Spleen (tissue), 11 donors: ENCODE data around the gene SPATS2L. TPM values are rescaled to one million over a fixed set of nuclear protein-coding genes. Genes with fewer than 3 reads are reported as not detected.
A peak's percentile ranks its signal among the peaks of the same experiment; 100 is the strongest.

Experiments used
- DNase-seq: peaks from one replicate; pipeline ENCODE4 v3.0.0-alpha.2; 2020
- H3K27ac ChIP-seq, 8 donors: fragments of 200-600 bp; sonication (generic) in 7 of 8; 1 replicate in 4 of 8; 2 replicates in 4 of 8; pipeline versions ENCODE4 v1.5.0 to v1.8.0; 2016 to 2021; ENCODE audit warnings: inconsistent platforms in 4 of 8, mild to moderate bottlenecking in 4 of 8, moderate library complexity in 1 of 8
- H3K27me3 ChIP-seq, 7 donors: fragments of 200-600 bp; sonication (generic) in 6 of 7; replicated peaks in 1 of 7; 1 replicate in 4 of 7; 2 replicates in 3 of 7; pipeline versions ENCODE4 v1.5.0 to v1.8.0; 2016 to 2021; ENCODE audit warnings: inconsistent platforms in 3 of 7, mild to moderate bottlenecking in 1 of 7
- H3K36me3 ChIP-seq, 6 donors: fragments of 200-600 bp; sonication (generic) in 5 of 6; 1 replicate in 4 of 6; 2 replicates in 2 of 6; pipeline versions ENCODE4 v1.5.0 to v1.8.0; 2016 to 2021; ENCODE audit warnings: inconsistent platforms in 2 of 6
- H3K4me1 ChIP-seq, 6 donors: fragments of 200-600 bp; sonication (generic) in 5 of 6; 1 replicate in 3 of 6; 2 replicates in 3 of 6; pipeline versions ENCODE4 v1.5.0 to v1.8.0; 2016 to 2021; ENCODE audit warnings: inconsistent platforms in 3 of 6
- H3K4me3 ChIP-seq, 8 donors: fragments of 200-600 bp; sonication (generic) in 7 of 8; 1 replicate in 4 of 8; 2 replicates in 4 of 8; pipeline versions ENCODE4 v1.5.0 to v1.8.0; 2016 to 2021; ENCODE audit warnings: inconsistent platforms in 4 of 8, mild to moderate bottlenecking in 4 of 8, moderate library complexity in 2 of 8
- H3K9me3 ChIP-seq, 8 donors: fragments of 200-600 bp; sonication (generic) in 7 of 8; 1 replicate in 4 of 8; 2 replicates in 4 of 8; pipeline versions ENCODE4 v1.5.0 to v1.8.0; 2016 to 2021; ENCODE audit warnings: inconsistent platforms in 4 of 8
- POLR2A ChIP-seq, 3 donors: fragments of 450-650 bp; IDR thresholded peaks; one replicate each; pipeline ENCODE4 v1.5.1; 2017; ENCODE audit warnings: antibody characterized with exemption in 3 of 3, mild to moderate bottlenecking in 1 of 3
- POLR2AphosphoS5 ChIP-seq, 3 donors: sonication (generic); formaldehyde crosslinking; IDR thresholded peaks; one replicate each; pipeline ENCODE4 v1.5.1; 2017; ENCODE audit warnings: antibody characterized with exemption in 3 of 3
- WGBS, 5 donors: extraction: QIAGEN DNeasy Blood & Tissue Kit in 3 of 5; methylation state at CpG; one replicate each; pipeline versions ENCODE4 v1.1.5 to v1.1.7; 2013 to 2018; 5-methylcytosine and 5-hydroxymethylcytosine counted together
- intact Hi-C: fragments of 100-400 bp; cut with DNase I; formaldehyde crosslinking; loops from one replicate; pipeline ENCODE4 v1.15.0; 2023; ENCODE audit warnings: low total_unique reads
- polyA plus RNA-seq, 3 donors: library from polyadenylated mRNA; stranded (reverse); fragments of 200-250 nt; gene quantifications; one replicate each; pipeline ENCODE4 v1.2.1, GENCODE V29; 2013
- total RNA-seq, 7 donors: library from RNA; depleted of rRNA in 3 of 7; stranded (reverse); fragments of >200 nt in 3 of 7; fragmentation: NEBNext Ultra II Directional in 4 of 7; extraction: Animal tissue kit (Norgen Biotek cat#: 25700) in 4 of 7; gene quantifications; one replicate each; pipeline versions ENCODE4 v1.1.0 to v1.2.1, GENCODE V29; 2016 to 2021
- TF ChIP-seq, protein P1 (sequence below), 11 experiments: fragments of 200-600 bp in 7 of 11; fragments of 450-650 bp in 4 of 11; sonication (generic) in 4 of 11; IDR thresholded peaks in 8 of 11; conservative IDR thresholded peaks in 3 of 11; 1 replicate in 7 of 11; 2 replicates in 4 of 11; pipeline versions ENCODE4 v1.4.0 to v1.8.0; 2016 to 2021; ENCODE audit warnings: antibody characterized with exemption in 11 of 11, inconsistent platforms in 4 of 11, mild to moderate bottlenecking in 1 of 11
- donor health status: healthy with polysubstance abuse.
- donor health status: DM: no; HTN: no; CAD: no; lungs with moderate emphysema.
- donor health status: DM: no; HTN: no; CAD: no.
- donor health status: Bipolar disorder and iron deficiency.
- donor health status: healthy.
- donor health status: DM: no; HTN: no; CAD: no.
- donor health status: DM: yes; HTN: yes; CAD: no.

SPATS2L gene
- total and polyA plus RNA-seq, 10 donors, result 9.5 to 84.7 (median 57.2) TPM

DNA sequence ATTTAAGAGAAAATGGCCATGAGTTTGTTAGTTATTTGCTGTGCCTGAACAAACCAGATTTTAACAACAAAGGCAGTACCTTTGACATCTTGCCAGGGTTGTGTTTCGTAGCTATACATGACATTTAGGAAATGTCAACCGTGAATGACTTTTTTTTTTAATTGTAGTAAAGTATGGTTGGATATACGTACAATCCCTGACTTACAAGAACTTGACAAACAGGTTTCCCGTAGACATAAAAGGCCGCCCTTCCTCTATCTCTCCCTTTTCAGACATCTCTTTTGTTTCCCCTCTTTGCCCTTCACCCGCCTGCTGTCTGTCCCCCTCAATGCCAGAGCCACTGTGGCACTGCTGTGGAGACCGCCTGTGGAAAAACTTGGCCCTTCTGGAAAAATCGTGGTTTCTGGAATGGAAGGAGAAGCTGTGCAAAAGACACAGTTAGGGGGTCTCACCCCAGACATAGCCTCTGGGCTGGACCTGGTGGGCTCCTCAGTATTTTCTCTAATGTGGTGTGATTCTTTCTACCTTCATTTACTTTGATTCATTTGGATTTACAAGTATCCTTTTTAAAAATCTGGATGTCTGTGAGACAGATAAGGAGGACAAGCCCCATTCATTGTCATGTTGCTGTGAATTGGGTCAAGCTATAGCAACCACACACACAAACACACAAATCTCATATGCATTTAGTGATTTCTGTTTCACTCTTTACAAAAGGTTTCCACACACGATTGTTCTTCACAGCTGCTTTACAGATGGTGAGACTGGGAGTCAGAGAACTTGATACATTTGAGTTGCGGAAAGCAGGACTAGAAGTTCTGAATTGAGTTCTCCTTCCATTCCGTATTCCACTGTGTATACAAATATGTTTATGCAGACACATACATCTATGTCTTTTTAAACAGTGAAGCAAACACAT lies 48.6 kb downstream of the SPATS2L start:
- no peak overlapping the region for H3K4me3 ChIP-seq
- TF ChIP-seq POLR2A (IDR thresholded peaks at IDR 0.05) (no peak), POLR2AphosphoS5 (IDR thresholded peaks at IDR 0.05) (no peak)
- TF ChIP-seq, protein P1, sequence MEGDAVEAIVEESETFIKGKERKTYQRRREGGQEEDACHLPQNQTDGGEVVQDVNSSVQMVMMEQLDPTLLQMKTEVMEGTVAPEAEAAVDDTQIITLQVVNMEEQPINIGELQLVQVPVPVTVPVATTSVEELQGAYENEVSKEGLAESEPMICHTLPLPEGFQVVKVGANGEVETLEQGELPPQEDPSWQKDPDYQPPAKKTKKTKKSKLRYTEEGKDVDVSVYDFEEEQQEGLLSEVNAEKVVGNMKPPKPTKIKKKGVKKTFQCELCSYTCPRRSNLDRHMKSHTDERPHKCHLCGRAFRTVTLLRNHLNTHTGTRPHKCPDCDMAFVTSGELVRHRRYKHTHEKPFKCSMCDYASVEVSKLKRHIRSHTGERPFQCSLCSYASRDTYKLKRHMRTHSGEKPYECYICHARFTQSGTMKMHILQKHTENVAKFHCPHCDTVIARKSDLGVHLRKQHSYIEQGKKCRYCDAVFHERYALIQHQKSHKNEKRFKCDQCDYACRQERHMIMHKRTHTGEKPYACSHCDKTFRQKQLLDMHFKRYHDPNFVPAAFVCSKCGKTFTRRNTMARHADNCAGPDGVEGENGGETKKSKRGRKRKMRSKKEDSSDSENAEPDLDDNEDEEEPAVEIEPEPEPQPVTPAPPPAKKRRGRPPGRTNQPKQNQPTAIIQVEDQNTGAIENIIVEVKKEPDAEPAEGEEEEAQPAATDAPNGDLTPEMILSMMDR (IDR thresholded peaks at IDR 0.05 in 8 of 11, conservative IDR thresholded peaks at IDR 0.05 in 3 of 11), result no peak
- H3K27me3 ChIP-seq, result no peaks in the 10 kb centered on the region
- WGBS, 5 donors, result 90 to 94% (median 91%) methylated on average over 11 of the region's 11 CpGs
- no peaks in the 10 kb centered on the region for H3K36me3 ChIP-seq
- peaks cover 0 to 5% (median 0%) of the 10 kb centered on the region in 6 donors for H3K4me1 ChIP-seq
- intact Hi-C loops, result no loop called here
- no peak for DNase-seq
- no peak overlapping the region for H3K27ac ChIP-seq
- no peaks in the 10 kb centered on the region for H3K9me3 ChIP-seq

DNA sequence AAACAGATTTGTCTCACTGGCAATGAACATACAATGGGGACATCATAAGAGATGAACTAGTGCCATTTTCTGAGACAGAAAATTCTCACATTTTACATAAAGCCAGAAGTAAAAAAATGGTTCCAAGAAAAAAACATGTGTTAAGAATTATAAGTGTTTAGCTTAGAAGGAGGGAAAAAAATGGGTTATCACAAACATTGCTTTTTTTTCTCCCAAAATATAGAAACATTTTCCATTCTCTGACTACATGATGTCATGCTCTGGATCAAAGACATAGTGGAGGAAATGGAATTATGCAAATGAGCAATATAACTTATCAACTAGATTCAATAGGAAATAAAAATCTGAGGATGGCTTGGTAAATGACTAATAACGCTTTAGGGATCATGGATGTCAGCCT lies 49.8 kb downstream of the SPATS2L start:
- DNase-seq, result no peak
- Histone ChIP-seq H3K27ac (no peak overlapping the region), H3K4me1 (peaks cover 0 to 5% (median 0%) of the 10 kb centered on the region in 6 donors), H3K9me3 (no peaks in the 10 kb centered on the region), H3K27me3 (no peaks in the 10 kb centered on the region), H3K4me3 (no peak overlapping the region), H3K36me3 (no peaks in the 10 kb centered on the region)
- 83 to 97% (median 89%) methylated on average over 1 of the region's 1 CpG for WGBS, 5 donors
- TF ChIP-seq POLR2AphosphoS5 (IDR thresholded peaks at IDR 0.05), result no peak
- TF ChIP-seq, protein P1 (IDR thresholded peaks at IDR 0.05 in 8 of 11, conservative IDR thresholded peaks at IDR 0.05 in 3 of 11), result no peak
- TF ChIP-seq POLR2A (IDR thresholded peaks at IDR 0.05), result no peak
- intact Hi-C loops, result no loop called here

DNA sequence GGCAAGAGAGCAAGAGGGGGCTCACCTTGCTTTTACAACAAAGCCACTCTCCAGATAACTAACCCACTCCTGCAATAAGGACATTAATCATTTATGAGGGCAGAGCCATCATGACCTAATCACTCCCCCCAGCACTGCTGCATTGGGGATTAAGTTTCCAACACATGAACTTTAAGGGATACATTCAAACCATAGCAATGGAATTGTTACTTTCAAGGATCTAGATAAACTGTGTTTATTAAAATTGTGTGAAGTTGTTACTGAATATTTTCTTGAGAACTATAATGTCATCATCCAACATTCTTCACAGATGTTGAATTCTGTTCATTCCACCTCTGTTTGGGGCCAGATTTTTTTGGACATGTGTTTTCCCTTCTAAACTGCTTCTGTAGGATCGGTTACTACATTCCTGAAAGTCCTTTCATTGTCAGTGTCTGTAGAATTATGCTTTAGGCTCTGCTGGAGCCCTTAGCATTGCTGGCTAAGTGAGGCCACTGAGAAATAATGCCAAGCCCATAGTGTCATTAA lies 50.4 kb downstream of the SPATS2L start:
- H3K27me3 ChIP-seq, result no peaks in the 10 kb centered on the region
- H3K9me3 ChIP-seq, result no peaks in the 10 kb centered on the region
- no peak for DNase-seq
- H3K4me1 ChIP-seq, result peaks cover 0 to 5% (median 0%) of the 10 kb centered on the region in 6 donors
- no peaks in the 10 kb centered on the region for H3K36me3 ChIP-seq
- peak overlapping the region in 1 of 8 donors; percentile 13 for H3K27ac ChIP-seq
- intact Hi-C loops, result no loop called here
- TF ChIP-seq POLR2A (IDR thresholded peaks at IDR 0.05) (no peak), POLR2AphosphoS5 (IDR thresholded peaks at IDR 0.05) (no peak)
- TF ChIP-seq, protein P1 (IDR thresholded peaks at IDR 0.05 in 8 of 11, conservative IDR thresholded peaks at IDR 0.05 in 3 of 11), result no peak
- H3K4me3 ChIP-seq, result no peak overlapping the region
- 74 to 89% (median 79%) methylated on average over 1 of the region's 1 CpG for WGBS, 5 donors

DNA sequence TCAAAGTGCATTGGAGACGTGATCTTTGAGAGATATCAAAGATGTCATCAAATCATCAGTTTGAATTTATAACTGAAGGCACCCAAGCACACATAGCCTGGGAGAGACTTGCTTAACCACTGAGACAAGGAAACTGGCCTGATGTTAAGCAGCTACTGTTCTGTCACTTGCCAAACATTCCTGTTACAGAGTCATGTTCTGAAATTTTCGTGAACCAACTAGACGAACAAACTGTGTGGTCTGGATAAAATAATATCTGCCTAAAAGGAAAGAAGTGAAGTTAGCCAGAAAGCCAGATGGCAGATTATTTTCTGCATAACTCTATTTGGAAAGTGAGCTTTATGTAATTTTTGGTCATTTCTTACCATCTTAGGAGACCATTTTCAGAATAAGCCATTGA lies 51.4 kb downstream of the SPATS2L start:
- WGBS, 5 donors, result 86 to 97% (median 91%) methylated on average over 3 of the region's 3 CpGs
- no peaks in the 10 kb centered on the region for H3K27me3 ChIP-seq
- intact Hi-C loops, result no loop called here
- no peaks in the 10 kb centered on the region for H3K9me3 ChIP-seq
- H3K4me1 ChIP-seq, result peaks cover 0 to 5% (median 0%) of the 10 kb centered on the region in 6 donors
- H3K36me3 ChIP-seq, result no peaks in the 10 kb centered on the region
- H3K27ac ChIP-seq, result no peak overlapping the region
- TF ChIP-seq POLR2A (IDR thresholded peaks at IDR 0.05) (no peak), POLR2AphosphoS5 (IDR thresholded peaks at IDR 0.05) (no peak)
- TF ChIP-seq, protein P1 (IDR thresholded peaks at IDR 0.05 in 8 of 11, conservative IDR thresholded peaks at IDR 0.05 in 3 of 11), result no peak
- no peak for DNase-seq
- H3K4me3 ChIP-seq, result no peak overlapping the region
